ENCODE results near the gene AGPAT4. TPM values are rescaled to one million over a fixed set of nuclear protein-coding genes. Genes with fewer than 3 reads are reported as not detected.

AGPAT4 gene
- total RNA-seq, 1 experiment from 2014 or later: 12.0 TPM

DNA sequence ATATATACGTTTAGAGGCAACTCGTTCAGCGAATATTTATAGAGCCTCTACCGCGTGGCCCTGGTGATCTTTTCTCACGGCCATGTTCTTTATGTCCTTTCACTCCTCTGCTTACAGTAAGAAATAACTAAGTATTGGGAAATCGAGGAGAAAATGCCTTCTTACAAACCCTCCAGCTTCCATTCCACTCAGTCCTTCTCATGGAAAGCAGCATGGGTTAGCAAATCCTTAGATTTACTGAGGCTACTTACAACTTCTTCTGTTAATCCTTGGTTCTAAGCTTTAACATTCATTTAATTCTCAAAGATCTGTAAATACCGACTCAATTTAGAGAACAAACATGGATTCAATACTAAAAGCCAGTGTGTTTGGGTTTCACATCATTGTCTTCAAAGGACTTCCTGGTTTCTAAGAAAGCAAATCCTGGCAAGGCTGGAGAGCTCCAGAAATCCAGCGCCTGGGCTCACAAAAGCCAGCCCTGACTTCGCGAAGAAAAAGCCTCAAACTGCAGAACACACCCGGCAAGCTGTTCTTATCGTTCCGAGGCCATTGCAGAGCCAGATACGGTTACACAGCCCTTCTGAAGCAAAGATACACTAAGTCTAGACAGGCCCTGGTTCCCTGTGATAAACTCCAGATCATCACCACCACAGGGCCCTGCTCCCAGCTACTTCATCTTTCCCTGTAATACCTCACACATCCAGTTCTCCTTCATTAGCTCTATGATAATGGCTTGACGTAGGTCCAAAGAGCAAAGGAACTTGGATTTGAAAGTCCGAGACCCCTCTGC, 19.2 kb downstream of the AGPAT4 start:
- no peak for DNase-seq (ENCODE audit: low read depth)

DNA sequence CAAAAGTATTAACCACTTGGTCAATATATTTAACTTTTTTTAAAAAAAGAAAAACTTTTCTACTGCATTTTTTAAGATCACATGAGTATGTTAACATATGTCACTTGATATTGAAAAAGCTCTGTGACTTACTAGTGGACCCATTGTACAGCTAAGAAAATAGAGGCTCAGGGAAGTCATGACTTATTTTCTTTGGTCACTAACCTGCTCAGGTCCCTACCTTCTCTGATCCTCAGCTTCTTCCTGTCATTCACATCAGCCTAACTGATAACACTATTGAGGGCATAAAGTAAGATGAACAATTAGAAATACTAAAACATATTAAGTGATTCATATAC, 19.8 kb downstream of the AGPAT4 start:
- no peak for DNase-seq (ENCODE audit: low read depth)

DNA sequence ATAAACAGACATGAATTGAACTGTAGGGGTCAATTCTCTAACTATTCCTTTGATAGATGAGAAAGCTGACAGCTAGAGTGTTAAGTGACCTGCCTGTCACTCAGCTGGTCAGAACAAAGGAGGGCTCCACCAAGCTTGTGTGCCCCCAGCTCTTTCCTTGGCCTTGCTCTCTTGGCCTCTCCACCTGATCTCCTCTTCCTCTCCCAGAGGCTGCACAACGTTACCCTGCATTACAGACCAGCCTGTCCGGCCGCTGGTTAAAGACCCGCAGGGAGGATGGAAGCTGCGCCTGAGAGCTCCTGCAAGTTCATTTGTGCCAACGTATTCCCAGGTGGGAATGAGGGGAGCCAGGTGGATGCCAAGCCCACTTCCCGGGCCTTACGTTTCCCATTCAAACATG, 22.5 kb downstream of the AGPAT4 start:
- no peak for DNase-seq (ENCODE audit: low read depth)

DNA sequence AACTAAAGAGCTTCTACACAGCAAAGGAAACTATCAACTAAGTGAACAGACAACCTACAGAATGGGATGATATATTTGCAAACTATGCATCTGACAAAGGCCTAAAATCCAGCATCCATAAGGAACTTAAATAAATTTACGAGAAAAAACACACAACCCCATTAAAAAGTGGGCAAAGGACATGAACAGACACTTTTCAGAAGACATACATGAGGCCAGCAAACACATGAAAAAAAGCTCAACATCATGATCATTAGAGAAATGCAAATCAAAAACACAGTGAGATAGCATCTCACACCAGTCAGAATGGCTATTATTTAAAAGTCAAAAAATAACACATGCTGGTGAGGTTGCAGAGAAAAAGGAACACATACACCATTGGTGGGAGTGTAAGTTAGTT, 24.5 kb downstream of the AGPAT4 start:
- no peak for DNase-seq (ENCODE audit: low read depth)

DNA sequence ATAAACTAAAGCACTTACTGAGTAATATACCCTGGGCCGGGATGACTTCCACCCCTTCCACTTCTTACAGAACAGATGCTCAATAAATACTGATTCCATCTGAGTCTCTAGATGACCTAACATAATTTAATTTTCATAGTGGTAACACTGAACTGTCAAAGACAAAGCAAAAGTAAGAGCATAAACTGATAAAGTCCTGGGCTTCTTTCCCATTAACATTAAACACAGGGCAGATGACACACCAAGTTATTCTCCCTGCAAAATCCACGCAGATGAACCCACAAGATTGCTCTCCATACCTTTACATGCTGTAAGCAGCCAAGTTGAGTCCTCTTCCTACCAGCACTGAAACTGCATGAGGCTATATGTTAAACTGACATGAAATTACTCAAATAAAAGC, 27.1 kb downstream of the AGPAT4 start:
- DNase-seq (ENCODE audit: low read depth): no peak

DNA sequence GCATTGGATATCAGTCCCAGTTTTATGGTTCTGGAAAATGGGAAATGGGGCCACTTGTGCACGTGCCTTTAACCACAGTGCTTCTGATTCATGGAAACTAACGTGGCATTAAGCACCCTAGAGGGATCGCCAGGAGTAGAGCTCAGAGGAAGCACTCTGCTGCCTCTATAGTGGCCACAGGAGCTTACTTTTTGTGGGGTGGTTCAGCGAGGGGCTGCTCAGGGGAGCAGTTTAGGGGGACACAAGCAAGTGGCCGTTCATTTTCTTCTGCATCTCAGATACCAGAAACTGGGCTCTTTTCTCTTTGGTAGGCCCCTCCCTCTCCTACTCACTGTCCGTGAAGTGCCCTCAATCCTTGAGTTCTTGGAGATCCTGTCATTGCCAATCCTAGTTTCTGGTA, 28.5 kb downstream of the AGPAT4 start:
- DNase-seq (ENCODE audit: low read depth): no peak

DNA sequence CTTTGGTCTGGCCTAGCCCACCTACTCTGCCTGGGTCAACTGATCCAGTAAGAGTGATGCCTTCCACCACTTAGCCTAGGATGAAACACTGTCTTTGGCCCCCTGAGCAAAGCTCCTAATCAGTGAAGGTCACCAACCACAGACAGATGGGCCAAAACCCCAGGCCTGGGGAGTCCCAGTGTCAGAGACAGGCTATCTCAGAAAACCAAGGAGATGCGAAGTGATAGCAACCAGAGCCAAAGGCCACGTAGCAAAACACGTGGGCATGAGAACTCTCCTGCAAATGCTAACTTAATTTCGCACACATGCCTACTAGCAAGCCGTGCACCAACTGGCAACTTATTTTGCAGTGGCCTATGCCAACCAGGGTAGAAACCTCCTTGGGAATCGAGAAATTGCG, 29.1 kb downstream of the AGPAT4 start:
- DNase-seq (ENCODE audit: low read depth): no peak

DNA sequence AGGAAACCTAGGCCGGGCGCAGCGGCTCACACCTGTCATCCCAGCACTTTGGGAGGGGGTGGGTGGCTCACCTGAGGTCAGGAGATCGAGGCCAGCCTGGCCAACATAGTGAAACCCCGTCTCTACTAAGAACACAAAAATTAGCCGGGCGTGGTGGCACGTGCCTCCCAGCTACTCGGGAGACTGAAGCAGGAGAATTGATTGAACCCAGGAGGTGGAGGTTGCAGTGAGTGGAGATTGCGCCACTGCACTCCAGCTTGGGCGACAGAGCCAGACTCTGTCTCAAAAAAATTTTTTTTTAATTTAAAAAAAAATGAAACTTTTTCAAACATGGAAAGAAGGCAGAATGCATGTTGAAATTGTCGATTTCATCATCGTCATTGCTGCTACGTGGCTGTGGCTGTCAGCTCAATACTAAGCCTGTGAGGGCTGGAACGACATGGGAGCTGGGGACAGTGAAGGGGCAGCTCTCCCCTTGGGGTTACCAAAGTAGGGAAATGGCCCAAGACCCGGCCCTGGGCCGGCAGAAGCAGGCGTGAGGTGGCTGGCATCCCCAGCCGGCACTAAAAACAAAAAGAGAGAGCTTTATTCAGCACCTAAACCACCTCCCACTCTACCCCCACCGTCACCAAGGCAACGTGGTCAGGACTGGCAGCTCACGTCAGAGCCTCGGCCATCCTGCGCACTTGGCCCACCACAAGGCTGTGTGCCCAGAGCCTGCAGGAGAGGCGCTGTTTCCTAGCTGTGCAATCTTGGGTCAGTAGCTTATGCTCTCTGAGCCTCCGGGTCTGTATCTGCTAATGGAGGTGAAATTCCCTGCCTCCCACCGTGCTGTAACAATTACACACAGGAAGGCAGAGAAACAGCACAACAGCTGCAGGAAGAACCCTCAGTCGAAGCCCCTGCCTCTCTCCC, 30.8 kb downstream of the AGPAT4 start:
- DNase-seq (ENCODE audit: low read depth): no peak

DNA sequence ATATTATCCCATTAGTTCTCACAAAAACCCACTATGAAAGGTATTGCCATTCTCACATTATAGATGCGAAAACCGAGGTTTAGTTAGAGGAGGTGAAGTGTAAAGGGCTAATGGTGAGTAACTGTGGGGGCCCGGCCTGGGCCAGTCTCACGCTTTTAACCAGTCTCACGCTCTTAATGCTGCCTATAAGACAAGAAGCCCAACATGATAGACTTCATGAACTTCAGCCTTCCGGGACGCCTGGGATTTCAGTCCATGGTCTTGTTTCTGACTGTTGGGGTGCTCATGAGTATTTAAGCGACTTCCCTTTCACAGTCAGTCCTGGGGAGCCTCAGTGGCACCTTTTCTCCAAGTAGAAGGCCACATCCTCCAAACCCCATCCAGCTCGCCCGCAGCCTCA, 31.7 kb downstream of the AGPAT4 start:
- no peak for DNase-seq (ENCODE audit: low read depth)

DNA sequence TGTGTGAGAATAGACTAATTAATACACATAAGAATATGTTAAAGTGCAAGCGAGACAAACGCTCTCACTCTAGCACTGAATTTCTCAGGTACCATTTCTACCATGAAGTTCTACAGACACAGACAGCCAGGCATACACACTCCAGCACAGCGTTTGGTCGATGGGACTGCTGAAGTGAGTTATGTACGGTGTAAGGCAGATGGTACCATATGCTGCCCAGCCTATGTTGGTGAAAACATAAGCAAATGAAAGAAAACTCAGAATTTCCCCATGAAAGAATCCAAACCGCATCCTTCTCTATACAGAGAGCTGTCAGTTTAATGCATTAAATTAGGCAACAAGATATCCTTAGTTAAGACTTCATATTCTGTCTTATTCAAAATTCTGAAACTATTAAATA, 34.9 kb downstream of the AGPAT4 start:
- DNase-seq (ENCODE audit: low read depth): no peak

DNA sequence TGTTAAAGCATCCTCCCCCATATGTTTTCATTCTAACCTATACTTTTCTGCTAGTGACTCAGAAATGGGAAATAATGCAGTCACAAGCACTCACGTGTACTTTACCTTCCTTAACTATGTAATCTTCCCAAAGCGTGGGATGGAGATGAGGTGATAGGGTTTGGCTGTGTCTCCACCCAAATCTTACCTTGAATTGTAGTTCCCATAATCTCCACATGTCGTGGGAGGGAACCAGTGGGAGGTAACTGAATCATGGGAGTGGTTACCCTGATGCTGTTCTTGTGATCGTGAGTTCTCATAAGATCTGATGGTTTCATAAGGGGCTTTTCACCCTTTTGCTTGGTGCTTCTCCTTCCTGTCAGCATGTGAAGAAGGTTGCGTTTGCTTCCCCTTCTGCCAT, 35.4 kb downstream of the AGPAT4 start:
- no peak for DNase-seq (ENCODE audit: low read depth)

DNA sequence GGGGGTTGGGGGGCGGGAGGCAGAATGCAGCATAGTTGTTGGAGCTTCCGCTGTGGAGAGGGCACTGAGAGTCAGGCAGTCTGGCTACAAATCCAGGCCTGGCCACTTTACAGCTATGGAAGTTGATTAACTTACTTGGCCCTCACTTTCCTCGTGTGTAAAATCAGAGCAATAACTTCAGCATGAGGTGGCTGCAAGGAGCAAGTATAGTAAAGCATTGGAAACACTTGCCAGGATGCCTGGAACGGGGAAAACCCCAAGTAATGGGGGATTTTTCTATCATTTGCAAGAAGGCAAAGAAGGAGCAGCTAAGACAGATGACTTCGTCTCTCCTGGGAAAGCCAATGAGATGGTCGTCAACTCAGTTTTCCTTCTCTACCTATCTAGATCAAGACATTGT, 35.8 kb downstream of the AGPAT4 start:
- no peak for DNase-seq (ENCODE audit: low read depth)

DNA sequence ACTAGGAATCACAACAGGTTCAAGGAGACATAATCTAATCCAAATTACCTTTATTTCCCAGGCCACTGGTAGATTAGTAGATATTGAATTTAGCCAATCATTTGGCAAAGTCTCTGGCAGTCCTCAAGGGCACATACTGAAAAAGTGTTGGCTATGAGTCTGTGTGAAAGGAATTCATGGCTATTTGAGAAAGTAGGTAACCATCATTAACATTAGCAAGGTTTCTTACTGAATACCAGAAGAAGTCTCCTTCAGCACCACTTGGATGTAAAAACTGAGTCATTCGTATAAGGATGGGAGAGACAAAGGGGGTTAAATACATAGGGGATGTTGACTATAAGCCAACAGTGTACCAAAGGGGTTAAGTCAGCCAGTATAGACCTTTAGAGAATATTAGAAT, 36.7 kb downstream of the AGPAT4 start:
- peak; percentile 20 for DNase-seq (ENCODE audit: low read depth)

DNA sequence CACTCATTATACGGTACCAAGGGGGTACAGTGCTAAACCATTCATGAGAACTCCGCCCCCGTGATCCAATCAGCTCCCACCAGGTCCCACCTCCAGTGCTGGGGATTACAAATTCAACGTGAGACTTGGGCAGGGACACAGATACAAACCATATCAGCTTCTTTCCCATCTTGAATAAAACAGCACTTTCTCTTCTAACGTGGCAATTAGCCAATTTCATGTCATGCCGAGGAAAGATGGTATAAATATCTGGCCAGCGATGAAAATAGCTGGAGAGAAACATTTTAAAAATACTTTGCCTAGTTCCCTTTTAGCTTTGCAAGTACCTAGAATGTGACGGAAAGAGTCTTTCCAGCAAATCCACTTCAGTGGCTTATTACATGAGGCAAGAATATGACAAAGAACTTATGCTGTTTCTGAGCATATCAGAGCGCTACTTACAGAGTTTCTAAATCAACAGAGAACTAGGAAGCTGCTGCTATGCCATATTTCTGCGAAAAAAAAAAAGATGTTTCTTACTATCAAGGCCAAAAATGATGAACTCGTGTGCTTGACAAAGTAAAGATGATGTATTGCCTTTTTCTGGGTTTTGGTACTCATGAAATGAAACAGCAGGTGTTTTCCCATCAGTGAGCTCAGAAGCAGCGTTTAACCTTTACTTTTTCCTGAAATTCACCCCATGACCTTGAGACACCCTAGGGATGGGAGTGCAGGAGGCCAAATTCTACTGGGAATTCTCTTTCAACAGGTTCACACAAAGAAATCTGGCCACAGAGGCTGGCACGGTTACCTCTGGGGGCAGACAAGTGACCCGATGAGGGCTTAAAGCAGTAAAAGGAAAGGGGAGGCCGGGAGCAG, 37.9 kb downstream of the AGPAT4 start:
- no peak for DNase-seq (ENCODE audit: low read depth)

DNA sequence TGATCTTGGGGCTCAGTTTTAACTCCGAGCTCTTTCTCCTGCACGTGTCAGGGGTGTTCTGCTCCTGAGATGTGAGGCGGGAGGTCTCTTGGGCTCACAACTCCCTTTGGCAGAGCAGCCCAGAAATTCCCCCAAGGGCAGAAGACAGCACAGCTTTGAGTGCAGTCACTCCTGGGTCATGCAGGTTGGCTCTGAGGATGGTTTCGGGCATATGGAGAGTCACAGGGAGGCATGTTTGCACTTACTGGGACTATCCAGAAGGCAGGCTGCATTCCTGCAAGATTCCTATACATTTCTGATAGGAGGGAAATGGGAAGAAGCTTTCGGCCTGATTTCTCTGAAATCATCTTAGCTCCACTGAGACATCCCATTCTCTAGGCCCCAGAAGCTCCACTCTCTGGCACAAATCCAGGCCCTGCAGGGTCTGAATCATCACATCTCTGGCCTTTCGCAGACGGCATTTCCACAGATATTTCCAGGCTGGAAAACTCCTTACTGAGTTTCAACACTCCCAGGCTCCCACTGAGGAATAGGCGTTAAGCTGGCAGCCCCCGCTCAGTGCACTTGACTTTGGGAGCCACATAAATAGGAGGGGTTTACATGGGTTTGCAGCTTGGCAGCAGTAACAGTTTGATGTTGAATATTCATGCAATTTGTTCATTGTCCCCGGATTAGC, 39.7 kb downstream of the AGPAT4 start:
- DNase-seq (ENCODE audit: low read depth): peak; percentile 96

DNA sequence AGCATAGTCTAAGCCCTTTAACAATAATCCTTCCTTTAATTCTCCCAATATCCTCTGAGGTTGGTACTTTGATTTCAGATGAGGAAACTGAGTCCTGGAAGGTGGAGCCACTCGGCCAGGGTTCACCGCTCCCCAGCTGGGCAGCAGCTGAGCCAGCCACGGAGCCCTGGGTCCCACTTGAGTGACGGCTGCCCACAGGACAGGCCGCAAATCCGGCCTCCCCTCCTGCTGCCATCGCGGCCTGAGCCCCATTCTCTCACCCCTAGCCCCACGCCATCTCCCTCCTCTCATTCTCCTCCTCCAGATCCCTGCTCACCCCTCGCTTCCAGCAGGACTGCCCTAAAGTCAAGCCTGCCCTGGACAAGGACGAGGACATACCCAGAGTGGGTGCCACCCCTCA, 41.4 kb downstream of the AGPAT4 start:
- no peak for DNase-seq (ENCODE audit: low read depth)

DNA sequence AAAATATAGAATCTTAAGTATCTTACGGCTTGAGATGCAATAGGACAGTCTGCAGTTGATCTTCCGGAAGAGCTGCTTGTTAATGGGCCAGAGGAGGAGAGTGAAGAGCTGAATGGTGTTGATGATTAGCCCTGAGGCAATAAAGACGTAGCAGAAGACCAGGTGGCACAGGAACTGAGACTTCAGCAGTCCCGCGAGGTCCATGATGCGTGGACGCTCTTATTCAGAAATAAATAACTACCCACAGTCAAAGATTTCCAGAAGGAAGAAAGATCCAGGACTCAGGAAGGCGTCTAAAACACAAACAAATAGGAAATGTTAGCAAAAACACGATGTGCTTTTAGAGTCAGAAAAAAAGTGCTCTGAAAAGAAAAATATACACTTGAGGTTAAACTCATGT, 41.9 kb downstream of the AGPAT4 start:
- DNase-seq (ENCODE audit: low read depth): no peak

DNA sequence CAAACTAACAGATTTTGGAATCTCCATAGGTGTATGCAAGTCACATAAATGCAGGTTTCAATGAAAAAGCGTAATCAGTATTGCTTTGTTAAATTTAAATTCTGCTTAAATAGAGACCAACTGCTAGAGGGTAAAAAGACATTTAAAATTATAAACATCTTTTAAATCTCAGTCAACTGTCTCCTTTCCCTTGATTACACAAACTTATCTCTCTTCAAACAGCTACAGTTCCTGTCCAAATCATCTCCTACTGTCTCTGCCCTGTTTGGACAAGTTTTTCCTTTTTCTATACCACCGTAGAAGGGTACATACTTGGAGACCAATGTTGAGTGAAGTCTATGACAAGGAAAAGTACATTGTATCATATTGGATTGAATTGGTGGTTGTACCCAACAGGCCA, 43.5 kb downstream of the AGPAT4 start:
- DNase-seq (ENCODE audit: low read depth): no peak

DNA sequence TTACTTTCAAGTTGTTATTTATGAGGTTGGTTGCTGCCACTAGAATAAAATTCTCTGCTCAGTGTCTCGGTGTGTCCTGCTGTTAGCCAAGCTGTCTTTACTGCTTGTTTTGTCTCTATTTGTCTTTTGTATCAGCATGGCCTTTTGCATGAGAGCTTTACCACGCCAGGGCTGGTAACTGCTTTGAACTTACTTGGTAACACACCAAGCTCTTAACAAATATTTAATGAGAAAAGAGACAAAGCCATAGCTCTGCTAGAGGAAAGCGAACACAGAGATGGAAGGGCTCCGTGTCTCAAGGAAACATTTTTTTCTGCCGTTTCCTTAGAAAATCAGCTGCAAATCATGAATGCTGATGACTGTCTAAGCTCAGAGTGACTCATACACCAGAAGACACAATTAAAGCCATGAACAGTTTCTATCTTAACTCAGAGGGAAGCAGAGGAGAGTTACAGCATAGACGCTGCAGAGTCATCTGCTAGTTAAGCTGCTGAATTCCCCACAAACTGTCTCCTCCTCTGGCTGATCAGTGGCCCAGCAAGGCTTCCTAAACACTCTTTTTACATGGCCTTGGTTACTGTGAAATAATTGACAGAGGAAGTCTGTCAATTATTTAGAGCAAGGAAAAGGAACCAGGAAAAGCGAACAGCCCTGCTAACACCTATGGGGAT, 44.8 kb downstream of the AGPAT4 start:
- peak; percentile 94 for DNase-seq (ENCODE audit: low read depth)

DNA sequence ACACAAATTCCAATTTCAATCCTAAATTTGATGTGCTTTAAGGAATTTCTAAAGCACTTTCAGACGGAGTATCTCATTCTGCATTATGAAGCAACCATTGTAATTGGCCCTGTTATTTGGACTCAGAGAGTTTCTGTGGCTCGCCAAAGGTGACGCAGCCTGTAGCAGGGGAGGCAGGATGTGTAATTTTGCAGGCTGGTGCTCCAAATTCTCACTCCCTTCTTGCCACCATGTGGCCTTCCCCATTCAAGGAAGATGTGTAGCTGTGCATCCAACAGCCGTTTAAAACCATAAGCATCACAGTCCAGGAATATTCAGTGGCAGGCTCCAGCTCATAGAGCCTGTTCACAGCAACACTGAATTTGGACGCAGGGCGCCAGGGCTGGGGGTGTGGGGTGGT, 45.8 kb downstream of the AGPAT4 start:
- DNase-seq (ENCODE audit: low read depth): peak; percentile 18
